ENCODE results near the gene DUOX1.

DUOX1 gene

DNA sequence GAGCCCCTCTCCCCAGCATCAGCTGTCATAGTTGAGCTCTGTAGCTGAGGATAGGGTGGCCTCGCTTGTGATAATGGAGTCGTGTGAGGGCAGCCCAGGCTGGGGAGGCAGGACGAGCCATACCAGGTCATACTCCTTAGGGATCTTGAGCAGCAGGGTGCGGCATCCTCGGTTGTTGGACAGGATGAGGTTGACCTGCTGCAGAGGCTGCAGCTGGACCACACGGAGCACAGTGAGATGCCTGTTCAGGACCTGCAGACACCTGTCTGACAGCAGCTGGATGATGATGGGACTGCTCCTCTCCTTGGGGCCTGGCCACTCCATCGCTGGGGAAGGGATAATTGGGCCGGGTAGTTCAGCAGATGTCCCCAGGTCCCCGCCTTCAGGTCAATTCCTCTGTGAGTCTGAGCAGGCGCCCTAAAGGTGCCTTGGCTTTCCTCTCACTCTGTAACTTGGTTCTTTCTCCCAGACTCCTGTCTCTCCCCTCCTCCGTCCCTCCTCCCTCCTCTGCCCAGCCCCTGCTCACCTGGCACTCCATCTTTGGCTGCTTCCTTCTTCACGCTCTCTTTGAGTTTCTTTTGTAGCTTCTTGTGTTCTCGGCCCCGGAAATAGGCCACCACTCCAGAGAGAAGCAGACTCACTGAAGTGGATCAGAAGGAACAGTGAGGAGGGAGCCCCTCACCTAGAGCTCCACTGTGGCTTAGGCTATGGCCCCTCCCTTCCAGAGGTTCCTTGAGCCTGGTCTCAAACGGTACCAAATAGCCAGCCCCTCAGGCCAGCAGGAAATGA, 23.6 kb upstream of the DUOX1 start:
- no peak for DNase-seq (ENCODE audit: low read depth, low spot score)

DNA sequence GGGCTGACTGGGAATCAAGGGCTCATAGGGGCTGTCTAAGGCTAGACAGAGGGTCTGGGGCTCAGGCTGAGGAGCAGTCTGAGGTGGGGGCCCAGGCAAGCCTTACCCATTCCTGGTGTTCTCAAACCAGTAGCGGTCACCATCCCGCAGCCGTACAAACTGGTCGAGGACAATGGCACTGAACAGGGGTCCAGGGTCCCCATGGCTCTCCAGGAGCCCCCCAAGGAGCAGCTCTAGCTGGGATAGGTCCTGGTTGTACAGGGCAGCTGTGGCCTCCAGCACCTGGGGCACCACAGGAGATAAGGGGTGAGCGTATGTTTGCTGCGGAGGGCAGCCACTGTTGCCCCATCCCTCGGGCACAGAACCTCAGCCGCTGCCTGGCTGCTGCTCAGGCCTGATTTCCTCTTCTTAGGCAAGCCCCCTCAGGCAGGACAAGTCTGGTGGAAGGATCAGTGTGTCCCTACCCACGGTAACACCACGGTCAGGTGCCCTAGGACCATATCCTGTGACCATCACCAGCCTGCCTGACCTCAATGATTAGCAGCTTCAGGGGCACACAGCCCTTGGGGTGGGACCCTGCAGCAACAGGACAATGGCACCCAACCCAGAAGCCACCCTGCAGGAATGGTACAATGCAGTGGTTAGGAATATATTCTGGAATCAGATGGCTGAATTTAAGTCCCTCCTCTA, 21.7 kb upstream of the DUOX1 start:
- no peak for DNase-seq (ENCODE audit: low read depth, low spot score)

DNA sequence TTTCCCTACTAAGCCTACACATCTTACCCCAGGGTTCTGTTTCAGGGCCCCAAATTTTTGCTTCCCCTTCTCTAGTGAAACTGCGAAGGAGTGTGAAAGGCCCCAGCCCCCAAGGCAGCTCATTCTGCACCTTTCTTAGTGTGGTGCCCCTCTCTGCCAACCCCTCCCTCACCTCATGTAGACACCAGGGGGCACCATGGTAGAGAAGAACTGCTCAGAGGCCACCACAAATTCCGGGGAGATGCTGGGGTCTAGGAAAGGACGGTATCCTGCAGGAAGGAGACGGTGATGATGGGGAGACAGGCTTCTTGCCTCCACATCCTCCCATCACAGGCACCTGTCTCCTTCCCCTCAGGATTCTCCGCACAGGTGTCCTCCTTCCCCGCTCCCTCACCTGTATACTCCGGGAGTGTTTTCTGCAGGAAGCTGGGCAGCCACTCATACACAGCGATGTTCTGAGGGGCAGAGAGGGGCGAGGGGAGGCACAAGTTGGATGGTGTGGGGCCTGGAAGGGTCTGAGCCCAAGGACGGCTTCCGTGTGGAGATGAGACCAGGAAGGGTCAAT, 19.5 kb upstream of the DUOX1 start:
- DNase-seq (ENCODE audit: low read depth, low spot score), result no peak

- DNase-seq (ENCODE audit: low read depth, low spot score), result no peak
Observed at GRCh38 chr15:45111390-45112142, 18.2 kb upstream of the DUOX1 start.

DNA sequence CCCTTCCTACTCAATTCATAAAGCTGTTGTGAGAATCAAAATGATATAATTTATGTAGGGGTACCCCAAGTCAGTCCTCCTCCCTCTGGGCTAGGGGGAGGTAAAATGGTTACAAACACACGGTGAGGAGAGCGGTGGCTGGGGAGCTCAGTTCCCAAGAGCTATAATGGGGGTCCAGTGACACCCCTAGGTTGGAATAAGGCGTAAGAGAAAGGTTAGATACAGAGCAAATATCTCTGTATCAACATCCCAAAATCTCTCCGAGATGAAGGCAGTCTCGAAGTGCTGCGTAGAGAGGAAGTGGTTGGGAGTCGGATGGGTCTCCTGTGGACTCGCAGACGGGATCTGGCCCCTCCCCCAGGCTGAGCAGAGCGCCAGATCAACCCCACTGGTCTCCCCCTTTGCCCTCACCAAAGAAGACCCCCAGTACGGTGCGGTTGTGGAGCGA, 17.6 kb upstream of the DUOX1 start:
- no peak for DNase-seq (ENCODE audit: low read depth, low spot score)

DNA sequence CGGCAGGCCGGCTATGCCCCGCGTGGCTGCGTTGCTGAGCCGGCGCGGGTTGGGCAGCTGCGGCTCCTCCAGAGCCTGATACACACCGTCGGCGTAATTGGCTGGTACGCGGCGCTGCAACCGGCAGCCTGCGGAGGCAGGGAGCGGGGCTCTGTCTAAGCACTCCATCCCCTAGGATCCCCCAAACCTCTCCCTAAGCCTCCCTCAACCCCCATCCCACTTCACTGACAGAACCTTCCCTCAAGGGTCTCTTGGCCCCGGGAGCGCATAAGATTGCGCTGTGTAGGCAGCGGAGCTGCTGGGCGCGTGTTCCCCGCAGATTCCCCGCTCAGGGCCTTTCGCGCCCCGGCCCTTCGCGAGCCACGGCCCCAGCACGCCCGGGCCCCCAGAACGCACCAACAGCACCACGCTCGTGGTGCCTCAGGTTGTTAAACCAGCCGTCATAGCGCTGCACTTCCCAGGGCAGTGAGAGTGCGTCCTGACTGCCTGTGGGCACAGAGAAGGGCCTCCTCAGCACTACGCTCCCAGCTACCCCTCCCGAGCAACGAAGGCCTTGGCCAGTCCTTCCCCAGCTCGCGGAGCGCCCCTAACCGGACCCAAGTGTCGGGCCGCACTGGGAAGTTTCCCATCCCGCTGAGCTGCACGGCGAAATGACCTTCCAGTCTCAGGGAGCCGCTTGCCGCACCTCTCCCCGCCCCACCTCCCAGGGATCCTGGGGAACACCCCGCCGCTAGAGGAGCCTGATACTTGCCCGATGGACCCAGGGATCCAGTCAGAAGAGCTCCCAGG, 17.0 kb upstream of the DUOX1 start:
- DNase-seq (ENCODE audit: low read depth, low spot score), result peak; percentile 30

GRCh38 chr15:45113380-45113990, 16.3 kb upstream of the DUOX1 start:
- no peak for DNase-seq (ENCODE audit: low read depth, low spot score)

DNA sequence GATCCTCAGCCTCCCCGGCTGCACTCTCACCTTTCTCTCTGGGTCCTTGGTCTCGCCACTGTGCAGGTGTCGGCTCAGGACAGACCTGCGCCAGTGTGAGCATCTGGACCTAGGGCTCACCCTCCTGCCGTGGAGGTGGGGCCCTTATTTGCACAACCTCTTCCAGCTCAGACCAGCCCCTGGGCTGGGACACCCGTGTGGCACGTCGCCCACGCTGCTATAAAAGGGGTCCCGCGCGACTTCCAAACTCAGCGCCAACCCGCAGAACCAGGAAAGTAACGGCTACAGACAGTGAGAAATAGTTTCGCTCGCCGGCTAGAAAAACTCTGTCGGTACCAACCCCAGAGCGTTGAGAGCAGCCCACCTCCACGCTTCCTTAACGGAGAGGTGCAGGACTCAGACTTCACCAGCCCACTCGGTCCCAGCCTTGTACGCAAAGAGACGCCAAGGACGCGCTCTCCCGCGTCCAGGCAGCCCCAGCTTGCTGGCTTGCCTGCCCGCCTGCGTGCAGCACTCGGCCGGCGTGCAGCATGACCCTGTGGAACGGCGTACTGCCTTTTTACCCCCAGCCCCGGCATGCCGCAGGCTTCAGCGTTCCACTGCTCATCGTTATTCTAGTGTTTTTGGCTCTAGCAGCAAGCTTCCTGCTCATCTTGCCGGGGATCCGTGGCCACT, 15.6 kb upstream of the DUOX1 start, which contains the start of the genes DUOX2 and DUOXA2:
Gene DUOX2 (minus strand): TSS at position 97 of the 675 bp plus-strand sequence. CDS start 761 bp downstream, outside the sequence.
Gene DUOXA2 (plus strand): TSS at position 251 of the 675 bp plus-strand sequence. CDS start 280 bp downstream, at position 531.
- DNase-seq (ENCODE audit: low read depth, low spot score), result peak; percentile 24

GRCh38 chr15:45114751-45115085, 15.1 kb upstream of the DUOX1 start:
- no peak for DNase-seq (ENCODE audit: low read depth, low spot score)

GRCh38 chr15:45115312-45115820, 14.4 kb upstream of the DUOX1 start:
- no peak for DNase-seq (ENCODE audit: low read depth, low spot score)

DNA sequence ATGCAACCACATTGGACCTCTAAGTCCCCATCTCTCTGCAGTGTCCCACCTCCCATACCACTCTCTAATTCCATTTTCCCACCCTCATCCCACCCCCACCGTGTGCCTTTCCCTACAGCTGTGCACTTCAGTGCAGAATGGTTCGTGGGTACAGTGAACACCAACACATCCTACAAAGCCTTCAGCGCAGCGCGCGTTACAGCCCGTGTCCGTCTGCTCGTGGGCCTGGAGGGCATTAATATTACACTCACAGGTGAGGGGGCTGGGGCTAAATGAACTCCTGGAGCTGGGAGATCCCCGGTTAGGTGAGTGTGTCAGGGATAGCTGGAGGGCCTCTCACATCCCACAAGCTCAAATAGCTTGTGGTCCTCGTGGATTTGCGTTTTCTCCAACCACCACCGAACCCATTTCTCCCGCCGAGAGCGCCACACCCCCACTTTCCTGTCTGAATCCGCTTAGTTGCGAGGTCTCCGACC, 13.8 kb upstream of the DUOX1 start:
- DNase-seq (ENCODE audit: low read depth, low spot score), result no peak

GRCh38 chr15:45116482-45117307, 13.1 kb upstream of the DUOX1 start:
- DNase-seq (ENCODE audit: low read depth, low spot score), result no peak

GRCh38 chr15:45117308-45118130, 12.3 kb upstream of the DUOX1 start:
- DNase-seq (ENCODE audit: low read depth, low spot score), result no peak

GRCh38 chr15:45118131-45118588, 11.6 kb upstream of the DUOX1 start:
- DNase-seq (ENCODE audit: low read depth, low spot score), result peak; percentile 96

- no peak for DNase-seq (ENCODE audit: low read depth, low spot score)
Observed at GRCh38 chr15:45118996-45119395, 10.8 kb upstream of the DUOX1 start.

DNA sequence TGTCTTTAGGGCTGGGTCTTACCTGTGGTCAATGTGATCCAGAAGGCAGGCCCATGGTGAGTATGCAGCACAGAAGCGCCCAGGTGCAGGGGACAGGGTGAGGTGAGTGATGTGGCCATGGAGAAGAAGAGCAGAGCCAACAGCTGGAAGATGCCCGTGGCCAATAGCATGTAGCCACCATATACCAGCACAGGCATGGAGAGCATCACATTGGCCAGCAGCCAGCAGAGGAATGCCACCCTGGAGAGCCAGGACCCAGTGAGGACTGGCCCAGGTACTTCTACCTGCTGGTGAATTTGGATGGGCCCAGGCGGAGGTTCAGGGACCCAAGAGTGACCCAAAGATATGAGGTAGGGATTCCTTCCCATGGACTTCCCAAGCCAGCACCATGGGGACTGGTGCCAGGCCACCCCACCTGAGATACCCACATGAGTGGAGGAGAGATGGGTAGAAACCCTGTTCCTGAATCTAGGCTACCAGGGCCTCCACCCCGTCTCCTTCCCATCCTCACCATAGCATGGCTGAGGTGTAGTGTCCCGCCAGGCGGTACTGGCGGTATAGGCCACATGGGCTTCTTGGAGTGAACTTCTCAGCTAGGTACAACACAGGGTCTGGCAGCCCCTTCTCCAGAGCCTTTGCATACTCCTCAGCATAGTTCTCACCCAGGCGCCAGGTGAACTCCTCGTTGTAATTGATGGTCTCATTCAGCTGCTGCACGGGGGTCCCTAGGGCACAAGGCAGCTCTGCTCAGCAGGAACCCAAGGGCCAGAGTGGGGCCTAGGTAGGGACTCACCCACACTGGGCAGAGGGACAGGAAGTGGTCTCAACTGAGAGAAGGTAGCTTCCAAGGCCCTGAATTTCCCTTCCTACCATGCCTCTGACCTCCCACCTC, 9.5 kb upstream of the DUOX1 start:
- DNase-seq (ENCODE audit: low read depth, low spot score), result no peak

GRCh38 chr15:45121020-45121419, 8.8 kb upstream of the DUOX1 start:
- DNase-seq (ENCODE audit: low read depth, low spot score), result no peak
